GM23248 (cell line): ENCODE measurements around the gene STRA8. TPM values are rescaled to one million over a fixed set of nuclear protein-coding genes. Genes with fewer than 3 reads are reported as not detected.

Experiments
- DNase-seq: peaks from one replicate; pipeline ENCODE4 v3.0.0-alpha.2; 2015
- H2AFZ ChIP-seq: fragments of 200-600 bp; sonication (generic); 2 replicates; pipeline ENCODE4 v1.6.1; 2016; ENCODE audit warnings: antibody characterized with exemption
- H3F3A ChIP-seq: fragments of 200-600 bp; sonication (generic); 2 replicates; pipeline ENCODE4 v1.6.1; 2016; ENCODE audit warnings: mild to moderate bottlenecking, antibody characterized with exemption, mixed run types; ENCODE audit not compliant: insufficient read depth
- H3K27ac ChIP-seq: fragments of 200-600 bp; sonication (generic); 2 replicates; pipeline ENCODE4 v1.5.1; 2016; ENCODE audit warnings: mild to moderate bottlenecking
- H3K27me3 ChIP-seq: fragments of 200-600 bp; sonication (generic); replicated peaks from 2 replicates; pipeline ENCODE4 v1.6.1; 2016; ENCODE audit warnings: mild to moderate bottlenecking; ENCODE audit not compliant: insufficient read depth
- H3K36me3 ChIP-seq: fragments of 200-600 bp; sonication (generic); 2 replicates; pipeline ENCODE4 v1.6.1; 2016; ENCODE audit warnings: low read depth, mild to moderate bottlenecking
- H3K4me1 ChIP-seq: fragments of 200-600 bp; sonication (generic); 2 replicates; pipeline ENCODE4 v1.6.1; 2016; ENCODE audit warnings: mild to moderate bottlenecking; ENCODE audit not compliant: insufficient read depth
- H3K4me2 ChIP-seq: fragments of 200-600 bp; sonication (generic); one replicate; pipeline ENCODE4 v1.6.1; 2016; ENCODE audit warnings: mild to moderate bottlenecking; ENCODE audit not compliant: unreplicated experiment
- H3K4me3 ChIP-seq: fragments of 200-600 bp; sonication (generic); 2 replicates; pipeline ENCODE4 v1.5.1; 2016; ENCODE audit warnings: mild to moderate bottlenecking
- H3K79me2 ChIP-seq: fragments of 200-600 bp; sonication (generic); 2 replicates; pipeline ENCODE4 v1.6.1; 2016; ENCODE audit warnings: mild to moderate bottlenecking; ENCODE audit not compliant: insufficient read depth
- H3K9ac ChIP-seq: fragments of 200-600 bp; sonication (generic); 2 replicates; pipeline ENCODE4 v1.6.1; 2016; ENCODE audit warnings: mild to moderate bottlenecking
- H3K9me2 ChIP-seq: fragments of 200-600 bp; sonication (generic); 2 replicates; pipeline ENCODE4 v1.6.1; 2016; ENCODE audit warnings: mixed run types, mild to moderate bottlenecking, moderate library complexity; ENCODE audit not compliant: insufficient read depth
- H3K9me3 ChIP-seq: fragments of 200-600 bp; sonication (generic); one replicate; pipeline ENCODE4 v1.6.1; 2017; ENCODE audit warnings: low read depth
- H4K20me1 ChIP-seq: fragments of 200-600 bp; sonication (generic); 2 replicates; pipeline ENCODE4 v1.6.0; 2016; ENCODE audit not compliant: insufficient read depth
- EZH2 ChIP-seq: fragments of 200-600 bp; sonication (generic); IDR thresholded peaks from 2 replicates; pipeline ENCODE4 v1.6.1; 2018; ENCODE audit warnings: antibody characterized with exemption, mild to moderate bottlenecking; ENCODE audit not compliant: insufficient read depth, poor library complexity, severe bottlenecking
- EZH2phosphoT487 ChIP-seq: fragments of 200-600 bp; sonication (generic); IDR thresholded peaks from 2 replicates; pipeline ENCODE4 v1.6.1; 2018; ENCODE audit warnings: antibody characterized with exemption, moderate library complexity, mild to moderate bottlenecking, low read depth; ENCODE audit not compliant: insufficient read depth
- WGBS, 2 experiments: methylation state at CpG; one replicate each; pipeline ENCODE4 v1.1.6; 2015 to 2017; ENCODE audit warnings: low lambda C conversion rate in 2 of 2, low coverage in 1 of 2; ENCODE audit errors: missing lambda C conversion rate in 2 of 2; 5-methylcytosine and 5-hydroxymethylcytosine counted together
- in situ Hi-C: fragments of 300-500 bp; cut with MboI; formaldehyde crosslinking; loops from 2 replicates; pipeline ENCODE4 v1.15.0; 2020
- polyA plus RNA-seq: library from polyadenylated mRNA; unstranded; fragments of >200 nt; fragmentation: Nextera tagmentation; extraction: Ambion mirVana; gene quantifications from 2 replicates; pipeline ENCODE4 v1.2.1, GENCODE V29; 2016
- total RNA-seq: library from RNA; depleted of rRNA; stranded (reverse); fragments of >200 nt; shearing (Covaris generic); gene quantifications from 2 replicates; pipeline ENCODE4 v1.2.3, GENCODE V29; 2014

The STRA8 gene
- total and polyA plus RNA-seq, 2 experiments from 2014 or later, result not detected

DNA sequence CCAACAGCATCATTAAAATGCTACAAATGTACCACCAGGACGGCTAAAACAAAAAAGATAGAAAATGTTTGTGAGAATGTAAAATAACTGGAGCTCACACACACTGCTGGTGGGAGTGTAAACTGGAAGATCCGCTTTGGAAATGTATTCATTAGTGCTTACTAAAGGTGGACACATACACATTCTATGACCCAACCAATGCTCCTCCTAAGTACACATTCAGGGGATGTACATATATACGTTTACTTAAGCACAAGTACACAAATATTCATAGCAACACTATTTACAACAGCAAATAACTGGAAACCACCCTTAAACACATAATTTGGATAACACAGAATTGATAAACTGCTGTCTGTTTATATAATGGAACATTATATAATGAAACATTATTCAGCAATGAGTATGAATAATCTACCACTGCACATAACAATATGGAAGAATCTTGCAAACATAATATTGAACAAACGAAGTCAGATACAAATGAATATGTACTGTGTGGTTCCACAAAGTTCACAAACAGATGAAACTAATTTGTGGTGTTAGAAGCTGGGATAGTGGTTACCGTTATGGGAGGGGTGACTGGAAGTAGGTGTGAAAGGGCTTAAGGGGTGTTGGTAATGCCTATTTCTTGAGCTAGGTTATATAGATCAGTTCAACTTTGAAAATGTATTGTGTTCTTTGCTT lies 52.1 kb downstream of the STRA8 start:
- H3K36me3 ChIP-seq, result no peaks in the 10 kb centered on the region
- H3K4me3 ChIP-seq, result no peak overlapping the region
- no peaks in the 10 kb centered on the region for H3F3A ChIP-seq
- no peaks in the 10 kb centered on the region for H3K27me3 ChIP-seq
- peaks cover 4% of the 10 kb centered on the region; the same call in 1 of the 2 replicates for H3K4me1 ChIP-seq
- no peak for DNase-seq
- no peaks in the 10 kb centered on the region for H4K20me1 ChIP-seq
- H3K9ac ChIP-seq, result no peak overlapping the region
- no peaks in the 10 kb centered on the region for H3K79me2 ChIP-seq
- no peak for TF ChIP-seq EZH2
- no peak for TF ChIP-seq EZH2phosphoT487
- in situ Hi-C loops, result loop anchor here (25.0 kb wide), 1 partner anchor 277 kb away; the partner anchor contains the start of gene NUP205
- H3K4me2 ChIP-seq, result no peak overlapping the region
- no peaks in the 10 kb centered on the region for H3K9me2 ChIP-seq
- H2AFZ ChIP-seq, result no peak overlapping the region
- H3K27ac ChIP-seq, result no peak overlapping the region
- 49 to 51% methylated on average over 5 of the region's 5 CpGs for WGBS, 2 experiments
- H3K9me3 ChIP-seq, result no peaks in the 10 kb centered on the region

DNA sequence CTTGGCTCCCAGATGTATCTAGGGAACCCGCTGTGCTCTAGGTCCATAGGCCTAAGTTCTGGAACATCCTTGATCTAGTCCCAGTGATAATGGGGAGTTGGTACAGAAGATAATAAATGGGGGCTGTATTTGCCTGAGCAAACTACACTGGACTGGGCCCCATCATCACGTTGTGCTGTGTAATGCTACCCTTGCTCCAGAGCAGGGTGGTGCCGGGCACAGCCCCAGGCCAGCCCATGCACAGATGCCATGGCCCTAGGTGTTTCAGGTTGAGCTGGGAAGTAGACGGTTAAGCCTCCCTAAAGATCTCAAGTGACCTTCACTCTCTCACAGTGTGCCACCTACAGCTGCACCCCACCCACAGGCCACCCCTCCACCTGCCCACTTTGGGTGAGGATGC lies 53.2 kb downstream of the STRA8 start:
- no peaks in the 10 kb centered on the region for H3K27me3 ChIP-seq
- H3K9me2 ChIP-seq, result no peaks in the 10 kb centered on the region
- 68 to 70% methylated on average over 4 of the region's 4 CpGs for WGBS, 2 experiments
- H3K4me2 ChIP-seq, result no peak overlapping the region
- no peak overlapping the region for H3K4me3 ChIP-seq
- no peaks in the 10 kb centered on the region for H4K20me1 ChIP-seq
- H3K27ac ChIP-seq, result no peak overlapping the region
- no peaks in the 10 kb centered on the region for H3K79me2 ChIP-seq
- H2AFZ ChIP-seq, result no peak overlapping the region
- H3K9ac ChIP-seq, result no peak overlapping the region
- H3F3A ChIP-seq, result peaks cover 9% of the 10 kb centered on the region
- H3K9me3 ChIP-seq, result no peaks in the 10 kb centered on the region
- DNase-seq, result no peak
- TF ChIP-seq EZH2, result no peak
- TF ChIP-seq EZH2phosphoT487, result no peak
- H3K36me3 ChIP-seq, result no peaks in the 10 kb centered on the region
- H3K4me1 ChIP-seq, result peaks cover 9% of the 10 kb centered on the region
- in situ Hi-C loops, result loop anchor here (25.0 kb wide), 1 partner anchor 275 kb away; the partner anchor contains the start of gene NUP205

- no peaks in the 10 kb centered on the region for H3K36me3 ChIP-seq
- 59 to 72% methylated on average over 7 of the region's 7 CpGs for WGBS, 2 experiments
- no peaks in the 10 kb centered on the region for H3K9me3 ChIP-seq
- H2AFZ ChIP-seq, result no peak overlapping the region
- no peaks in the 10 kb centered on the region for H3K9me2 ChIP-seq
- no peaks in the 10 kb centered on the region for H4K20me1 ChIP-seq
- no peak overlapping the region for H3K4me2 ChIP-seq
- H3K27ac ChIP-seq, result no peak overlapping the region
- H3K4me3 ChIP-seq, result no peak overlapping the region
- peaks cover 9% of the 10 kb centered on the region for H3F3A ChIP-seq
- in situ Hi-C loops, result loop anchor here (25.0 kb wide), 1 partner anchor 272 kb away; the partner anchor contains the start of gene NUP205
- no peaks in the 10 kb centered on the region for H3K27me3 ChIP-seq
- no peaks in the 10 kb centered on the region for H3K79me2 ChIP-seq
- DNase-seq, result no peak
- H3K9ac ChIP-seq, result no peak overlapping the region
- TF ChIP-seq EZH2phosphoT487, result no peak
- TF ChIP-seq EZH2, result no peak
- peaks cover 14% of the 10 kb centered on the region for H3K4me1 ChIP-seq
Measured at GRCh38 chr7:135290594-135290993, 57.0 kb downstream of the STRA8 start.

GRCh38 chr7:135291809-135292253 lies 58.2 kb downstream of the STRA8 start:
- H3K36me3 ChIP-seq, result no peaks in the 10 kb centered on the region
- no peak overlapping the region for H2AFZ ChIP-seq
- no peaks in the 10 kb centered on the region for H3K9me3 ChIP-seq
- H3K4me3 ChIP-seq, result no peak overlapping the region
- no peaks in the 10 kb centered on the region for H3K27me3 ChIP-seq
- DNase-seq, result peak; percentile 83
- H3K4me2 ChIP-seq, result peak overlapping the region; percentile 8
- H3K9ac ChIP-seq, result no peak overlapping the region
- TF ChIP-seq EZH2phosphoT487 (no peak), EZH2 (no peak)
- H3K27ac ChIP-seq, result peak overlapping the region; percentile 17; the same call in 1 of the 2 replicates
- H3F3A ChIP-seq, result peaks cover 9% of the 10 kb centered on the region
- in situ Hi-C loops, result loop anchor here (25.0 kb wide), 1 partner anchor 270 kb away; the partner anchor contains the start of gene NUP205
- no peaks in the 10 kb centered on the region for H4K20me1 ChIP-seq
- WGBS, 2 experiments, result 36% methylated on average over 8 of the region's 8 CpGs
- H3K4me1 ChIP-seq, result peaks cover 14% of the 10 kb centered on the region
- no peaks in the 10 kb centered on the region for H3K79me2 ChIP-seq
- no peaks in the 10 kb centered on the region for H3K9me2 ChIP-seq
